T-helper 2 cell (primary cell): ENCODE measurements around the gene RASA2.
"Not testable (repeated sequence)": the region's sequence is repeated elsewhere in the genome, so short reads cannot be mapped to it uniquely, and the experiment has no call there.

Experiments
- DNase-seq, 5 experiments: peaks; one replicate each; pipeline versions ENCODE4 v3.0.0 to v3.0.0-alpha.2; 2012 to 2022

RASA2 gene

GRCh38 chr3:141597931-141598330 lies 111.1 kb downstream of the RASA2 start:
- DNase-seq = no peak

GRCh38 chr3:141600331-141600730 lies 113.5 kb downstream of the RASA2 start:
- DNase-seq = no peak

GRCh38 chr3:141602706-141603105 lies 115.9 kb downstream of the RASA2 start:
- no peak for DNase-seq

GRCh38 chr3:141603473-141604035 lies 116.7 kb downstream of the RASA2 start:
- DNase-seq = no peak

GRCh38 chr3:141605883-141606282 lies 119.1 kb downstream of the RASA2 start:
- no peak for DNase-seq

- DNase-seq = no peak
Observed at GRCh38 chr3:141608438-141608837, 121.6 kb downstream of the RASA2 start.

GRCh38 chr3:141610939-141611338 lies 124.1 kb downstream of the RASA2 start:
- DNase-seq = no peak

- DNase-seq = peak in 1 of 5 experiments; percentile 42
Observed at GRCh38 chr3:141618103-141618910, 131.5 kb downstream of the RASA2 start.

- no peak for DNase-seq
Observed at GRCh38 chr3:141618938-141619337, 132.1 kb downstream of the RASA2 start.

GRCh38 chr3:141619450-141619849 lies 132.6 kb downstream of the RASA2 start:
- no peak for DNase-seq

GRCh38 chr3:141623691-141624090 lies 136.9 kb downstream of the RASA2 start:
- DNase-seq = no peak

- DNase-seq = no peak
Observed at GRCh38 chr3:141625506-141625905, 138.7 kb downstream of the RASA2 start.

- DNase-seq = not testable (repeated sequence)
Observed at GRCh38 chr3:141628334-141628733, 141.5 kb downstream of the RASA2 start.

- not testable (repeated sequence) for DNase-seq
Observed at GRCh38 chr3:141628868-141629441, 142.1 kb downstream of the RASA2 start.

GRCh38 chr3:141629976-141630375 lies 143.1 kb downstream of the RASA2 start:
- DNase-seq = no peak

GRCh38 chr3:141632779-141633374 lies 146.1 kb downstream of the RASA2 start:
- DNase-seq = no peak

- DNase-seq = no peak
Observed at GRCh38 chr3:141642215-141642614, 155.4 kb downstream of the RASA2 start.

GRCh38 chr3:141643391-141643790 lies 156.6 kb downstream of the RASA2 start:
- no peak for DNase-seq

- no peak for DNase-seq
Observed at GRCh38 chr3:141643796-141644195, 157.0 kb downstream of the RASA2 start.

- DNase-seq = peak; percentile 29 to 58 (median 53)
Observed at GRCh38 chr3:141644931-141645330, 158.1 kb downstream of the RASA2 start.

GRCh38 chr3:141646760-141647561 lies 160.1 kb downstream of the RASA2 start:
- DNase-seq = peak in 1 of 5 experiments; percentile 30

GRCh38 chr3:141647562-141647915 lies 160.7 kb downstream of the RASA2 start:
- DNase-seq = no peak
